C4-2B (cell line): Measurements from ENCODE around the gene GCLC.

ENCODE experiments used
- H3K27ac ChIP-seq: fragments of 450-650 bp; 2 replicates; pipeline ENCODE4 v1.5.1; 2017
- CTCF ChIP-seq: fragments of 450-650 bp; conservative IDR thresholded peaks from 2 replicates; pipeline ENCODE4 v1.5.1; 2017; ENCODE audit warnings: mild to moderate bottlenecking
- ZFX ChIP-seq: fragments of 450-650 bp; IDR thresholded peaks from 2 replicates; pipeline ENCODE4 v1.6.1; 2017

GCLC gene

GRCh38 chr6:53520320-53520928 is 24.5 kb downstream of the GCLC start:
- TF ChIP-seq ZFX (no peak), CTCF (no peak)
- no peak overlapping the region for H3K27ac ChIP-seq

- H3K27ac ChIP-seq = no peak overlapping the region
- no peak for TF ChIP-seq CTCF
Measured at GRCh38 chr6:53518862-53519261, 26.0 kb downstream of the GCLC start.

- no peak for TF ChIP-seq CTCF
- no peak for TF ChIP-seq ZFX
Measured at GRCh38 chr6:53517021-53517420, 27.9 kb downstream of the GCLC start.

GRCh38 chr6:53514677-53515076 is 30.2 kb downstream of the GCLC start:
- H3K27ac ChIP-seq = no peak overlapping the region
- no peak for TF ChIP-seq CTCF
- TF ChIP-seq ZFX = no peak

More at GRCh38 chr6:53517021-53517420, 27.9 kb downstream of the GCLC start:
- H3K27ac ChIP-seq = no peak overlapping the region

GRCh38 chr6:53513519-53513966 is 31.4 kb downstream of the GCLC start:
- no peak overlapping the region for H3K27ac ChIP-seq

GRCh38 chr6:53513056-53513455 is 31.8 kb downstream of the GCLC start:
- peak overlapping the region; percentile 21; the same call in 1 of the 2 replicates for H3K27ac ChIP-seq
- no peak for TF ChIP-seq ZFX
- no peak for TF ChIP-seq CTCF

More at GRCh38 chr6:53513519-53513966, 31.4 kb downstream of the GCLC start:
- TF ChIP-seq CTCF (peak; percentile 62), ZFX (no peak)

- no peak overlapping the region; the same call in 1 of the 2 replicates for H3K27ac ChIP-seq
- TF ChIP-seq CTCF (no peak), ZFX (no peak)
Measured at GRCh38 chr6:53512626-53513025, 32.3 kb downstream of the GCLC start.
